Measurements from ENCODE around the gene LCN6.
A peak's percentile ranks its signal among the peaks of the same experiment; 100 is the strongest.
"Not testable (repeated sequence)": the region's sequence is repeated elsewhere in the genome, so short reads cannot be mapped to it uniquely, and the experiment has no call there.

Gene LCN6

GRCh38 chr9:136748201-136748600 is at the start of gene LCN6:
TSS of gene LCN6 (minus strand) at chr9:136748525. CDS start at chr9:136748483, 42 bp downstream.
- DNase-seq, result no peak

GRCh38 chr9:136796775-136797347 is 48.5 kb upstream of the LCN6 start:
- DNase-seq, result not testable (repeated sequence)

- DNase-seq, result no peak
Observed at GRCh38 chr9:136796238-136796774, 48.0 kb upstream of the LCN6 start, which contains the start of gene CCDC183. TSS of gene CCDC183 (plus strand) at chr9:136796338. CDS start at chr9:136796398, 60 bp downstream.

- DNase-seq, result no peak
Observed at GRCh38 chr9:136795000-136795348, 46.6 kb upstream of the LCN6 start.

GRCh38 chr9:136794281-136794999 is 46.1 kb upstream of the LCN6 start:
- no peak for DNase-seq

- DNase-seq, result no peak
Observed at GRCh38 chr9:136793086-136793946, 45.0 kb upstream of the LCN6 start.

GRCh38 chr9:136792321-136793085 is 44.2 kb upstream of the LCN6 start:
- no peak for DNase-seq

- DNase-seq, result no peak
Observed at GRCh38 chr9:136791516-136792276, 43.4 kb upstream of the LCN6 start.

GRCh38 chr9:136790640-136791515 is 42.6 kb upstream of the LCN6 start, which contains the start of gene TMEM141:
TSS of gene TMEM141 (plus strand) at chr9:136791344. CDS start at chr9:136791371, 27 bp downstream.
- peak; percentile 83 for DNase-seq

- DNase-seq, result no peak
Observed at GRCh38 chr9:136789523-136789937, 41.2 kb upstream of the LCN6 start.

GRCh38 chr9:136788644-136789522 is 40.6 kb upstream of the LCN6 start:
- not testable (repeated sequence) for DNase-seq

GRCh38 chr9:136787690-136788400 is 39.5 kb upstream of the LCN6 start:
- DNase-seq, result no peak

GRCh38 chr9:136786983-136787382 is 38.7 kb upstream of the LCN6 start:
- not testable (repeated sequence) for DNase-seq

- no peak for DNase-seq
Observed at GRCh38 chr9:136786451-136786850, 38.1 kb upstream of the LCN6 start.

GRCh38 chr9:136785565-136786355 is 37.4 kb upstream of the LCN6 start:
- DNase-seq, result not testable (repeated sequence)

GRCh38 chr9:136784997-136785361 is 36.7 kb upstream of the LCN6 start:
- DNase-seq, result no peak

GRCh38 chr9:136784249-136784996 is 36.1 kb upstream of the LCN6 start:
- no peak for DNase-seq

Measured in NCI-H187 treated with DMSO at 0.1 percent for 48 hours (cell line).